Neuronal stem cell (in vitro differentiated cells): ENCODE data around the gene CEP128.

ENCODE experiments used
- DNase-seq: peaks from one replicate; pipeline ENCODE4 v3.0.0-alpha.2; 2013; ENCODE audit warnings: low spot score
- H2AFZ ChIP-seq: one replicate; pipeline ENCODE4 v1.6.1; 2013; ENCODE audit warnings: mild to moderate bottlenecking, low read length, inconsistent platforms
- H2AK5ac ChIP-seq: 2 replicates; pipeline ENCODE4 v1.6.1; 2013; ENCODE audit warnings: low read depth, mild to moderate bottlenecking, inconsistent platforms, low read length, moderate library complexity, mixed read lengths
- H2BK120ac ChIP-seq: 2 replicates; pipeline ENCODE4 v1.6.1; 2013; ENCODE audit warnings: low read depth, mild to moderate bottlenecking, inconsistent platforms, low read length, moderate library complexity, mixed read lengths
- H2BK12ac ChIP-seq: one replicate; pipeline ENCODE4 v1.6.1; 2013; ENCODE audit warnings: low read length, inconsistent platforms
- H2BK15ac ChIP-seq: 2 replicates; pipeline ENCODE4 v1.6.1; 2013; ENCODE audit warnings: mild to moderate bottlenecking, low read length, inconsistent platforms, mixed read lengths
- H2BK5ac ChIP-seq: one replicate; pipeline ENCODE4 v1.6.1; 2013; ENCODE audit warnings: inconsistent platforms, mild to moderate bottlenecking, low read length, moderate library complexity
- H3K14ac ChIP-seq: one replicate; pipeline ENCODE4 v1.6.1; 2013; ENCODE audit warnings: low read length, inconsistent platforms
- H3K18ac ChIP-seq: 2 replicates; pipeline ENCODE4 v1.6.1; 2013; ENCODE audit warnings: low read length, inconsistent platforms
- H3K23ac ChIP-seq: 2 replicates; pipeline ENCODE4 v1.6.1; 2013; ENCODE audit warnings: low read depth, mild to moderate bottlenecking, mixed read lengths, low read length, inconsistent platforms; ENCODE audit not compliant: poor library complexity
- H3K27ac ChIP-seq: replicated peaks from 3 replicates; pipeline ENCODE4 v1.5.1; 2013; ENCODE audit warnings: low read length, inconsistent platforms
- H3K27me3 ChIP-seq, 3 experiments: 2 replicates each; pipeline ENCODE4 v1.6.1; 2013; ENCODE audit warnings: low read length in 3 of 3, mild to moderate bottlenecking in 2 of 3, inconsistent platforms in 1 of 3, low read depth in 1 of 3, mixed read lengths in 1 of 3, moderate library complexity in 1 of 3; ENCODE audit not compliant: control insufficient read depth in 3 of 3, insufficient read depth in 3 of 3
- H3K36me3 ChIP-seq, 2 donors: replicated peaks in 1 of 2; 2 replicates each; pipeline ENCODE4 v1.6.1; 2013; ENCODE audit warnings: low read length in 2 of 2; ENCODE audit not compliant: control insufficient read depth in 2 of 2, insufficient read depth in 2 of 2
- H3K4ac ChIP-seq: 2 replicates; pipeline ENCODE4 v1.6.1; 2013; ENCODE audit warnings: inconsistent platforms, mild to moderate bottlenecking, low read length, moderate library complexity
- H3K4me1 ChIP-seq, 2 donors: 1 replicate in 1 of 2; 2 replicates in 1 of 2; pipeline ENCODE4 v1.6.1; 2013; ENCODE audit warnings: low read length in 2 of 2, low read depth in 1 of 2; ENCODE audit not compliant: control insufficient read depth in 2 of 2, insufficient read depth in 1 of 2
- H3K4me2 ChIP-seq: one replicate; pipeline ENCODE4 v1.6.1; 2013; ENCODE audit warnings: mild to moderate bottlenecking, low read length, inconsistent platforms; ENCODE audit not compliant: insufficient read depth, poor library complexity, severe bottlenecking
- H3K4me3 ChIP-seq, 2 donors: 2 replicates each; pipeline ENCODE4 v1.5.1; 2013; ENCODE audit warnings: low read length in 2 of 2, mild to moderate bottlenecking in 2 of 2, inconsistent platforms in 1 of 2, moderate library complexity in 1 of 2
- H3K79me1 ChIP-seq: one replicate; pipeline ENCODE4 v1.6.1; 2013; ENCODE audit warnings: low read depth, mild to moderate bottlenecking, inconsistent platforms, low read length, moderate library complexity
- H3K9ac ChIP-seq: one replicate; pipeline ENCODE4 v1.6.1; 2013; ENCODE audit warnings: mild to moderate bottlenecking, low read depth, low read length, inconsistent platforms; ENCODE audit not compliant: poor library complexity
- H3K9me3 ChIP-seq, 2 donors: replicated peaks in 1 of 2; 2 replicates each; pipeline versions ENCODE3 to v1.6.1; 2013; ENCODE audit warnings: low read length in 2 of 2, mild to moderate bottlenecking in 2 of 2, inconsistent platforms in 1 of 2, low read depth in 1 of 2, mixed read lengths in 1 of 2, moderate library complexity in 1 of 2; ENCODE audit not compliant: control insufficient read depth in 2 of 2, insufficient read depth in 1 of 2
- H4K8ac ChIP-seq: one replicate; pipeline ENCODE4 v1.6.1; 2013; ENCODE audit warnings: low read depth, mild to moderate bottlenecking, inconsistent platforms, low read length, moderate library complexity
- H4K91ac ChIP-seq: one replicate; pipeline ENCODE4 v1.6.1; 2013; ENCODE audit warnings: low read length, low read depth, mild to moderate bottlenecking, inconsistent platforms; ENCODE audit not compliant: poor library complexity
- WGBS, 2 donors: extraction: QIAGEN DNeasy Blood & Tissue Kit; methylation state at CpG; one replicate each; pipeline ENCODE4 v1.1.7; 2013; ENCODE audit warnings: missing lambda C conversion rate in 2 of 2, mixed read lengths in 1 of 2; ENCODE audit not compliant: insufficient read length in 2 of 2, insufficient replicate concordance in 1 of 2; ENCODE audit errors: extremely low coverage in 2 of 2; 5-methylcytosine and 5-hydroxymethylcytosine counted together

The CEP128 gene

GRCh38 chr14:80564051-80564450, 377.5 kb downstream of the CEP128 start:
- Histone ChIP-seq H3K79me1 (no peaks in the 10 kb centered on the region), H3K18ac (no peak overlapping the region), H3K27me3 (no peaks in the 10 kb centered on the region), H3K36me3 (no peaks in the 10 kb centered on the region), H3K9me3 (no peaks in the 10 kb centered on the region), H3K4me3 (no peak overlapping the region), H3K23ac (no peak overlapping the region), H2BK120ac (no peak overlapping the region), H2BK15ac (no peak overlapping the region), H4K91ac (no peak overlapping the region), H4K8ac (no peak overlapping the region), H3K9ac (no peak overlapping the region), H3K14ac (no peak overlapping the region), H3K4me2 (no peak overlapping the region), H2BK5ac (no peak overlapping the region), H2AK5ac (no peak overlapping the region), H2AFZ (no peak overlapping the region), H3K4me1 (no peaks in the 10 kb centered on the region), H3K4ac (no peak overlapping the region), H3K27ac (no peak overlapping the region), H2BK12ac (no peak overlapping the region)
- no peak for DNase-seq

DNA sequence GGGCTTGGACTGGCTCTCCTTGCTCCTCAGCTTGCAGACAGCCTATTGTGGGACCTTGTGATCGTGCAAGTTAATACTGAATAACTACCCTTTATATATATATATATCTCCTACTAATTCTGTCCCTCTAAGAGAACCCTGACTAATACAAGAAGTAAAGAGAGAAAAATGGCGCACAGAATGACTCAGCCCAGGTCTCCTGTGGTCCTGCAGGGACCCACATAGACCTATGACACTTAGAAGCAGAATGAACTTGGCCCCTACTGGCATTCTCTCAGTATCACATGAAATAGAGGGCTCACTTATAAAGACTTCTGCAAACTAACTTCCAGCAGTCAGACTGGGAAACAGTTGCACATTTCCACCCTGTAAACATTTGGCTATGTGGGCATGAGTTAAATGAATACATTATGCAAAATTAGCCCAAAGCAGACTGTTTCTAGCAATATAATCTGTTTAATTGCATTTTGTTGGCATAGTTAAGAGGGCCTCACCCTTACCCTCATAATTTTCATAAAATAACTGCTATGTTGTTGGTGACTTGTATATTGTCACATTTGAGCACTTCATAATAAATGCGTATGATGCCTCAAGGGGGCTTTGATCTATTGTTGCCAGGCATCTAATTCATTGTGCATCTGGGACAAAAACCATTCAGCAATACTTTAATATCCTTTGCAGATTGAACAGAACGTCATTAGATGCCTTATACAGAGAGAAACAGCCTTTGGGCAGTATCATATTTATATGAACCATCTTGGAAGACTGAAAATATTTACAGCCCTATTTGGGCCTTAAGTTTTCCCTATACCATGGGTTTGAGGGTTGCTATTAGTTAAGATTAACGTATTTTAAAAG, 380.5 kb downstream of the CEP128 start:
- H3K4me1 ChIP-seq, result no peaks in the 10 kb centered on the region
- H3K27ac ChIP-seq, result no peak overlapping the region
- DNase-seq, result no peak
- H3K14ac ChIP-seq, result no peak overlapping the region
- H3K4me2 ChIP-seq, result no peak overlapping the region
- WGBS, 2 donors, result no CpG with 5 or more reads among the region's 5 CpGs
- no peaks in the 10 kb centered on the region for H3K79me1 ChIP-seq
- no peak overlapping the region for H2AFZ ChIP-seq
- no peak overlapping the region for H3K4ac ChIP-seq
- H2AK5ac ChIP-seq, result no peak overlapping the region
- H2BK15ac ChIP-seq, result no peak overlapping the region
- H2BK12ac ChIP-seq, result no peak overlapping the region
- H3K27me3 ChIP-seq, result no peaks in the 10 kb centered on the region
- H3K9me3 ChIP-seq, result no peaks in the 10 kb centered on the region
- H2BK5ac ChIP-seq, result no peak overlapping the region
- H2BK120ac ChIP-seq, result no peak overlapping the region
- no peak overlapping the region for H3K18ac ChIP-seq
- H3K4me3 ChIP-seq, result no peak overlapping the region
- no peak overlapping the region for H3K23ac ChIP-seq
- H4K8ac ChIP-seq, result no peak overlapping the region
- H4K91ac ChIP-seq, result no peak overlapping the region
- H3K9ac ChIP-seq, result no peak overlapping the region
- H3K36me3 ChIP-seq, result no peaks in the 10 kb centered on the region

DNA sequence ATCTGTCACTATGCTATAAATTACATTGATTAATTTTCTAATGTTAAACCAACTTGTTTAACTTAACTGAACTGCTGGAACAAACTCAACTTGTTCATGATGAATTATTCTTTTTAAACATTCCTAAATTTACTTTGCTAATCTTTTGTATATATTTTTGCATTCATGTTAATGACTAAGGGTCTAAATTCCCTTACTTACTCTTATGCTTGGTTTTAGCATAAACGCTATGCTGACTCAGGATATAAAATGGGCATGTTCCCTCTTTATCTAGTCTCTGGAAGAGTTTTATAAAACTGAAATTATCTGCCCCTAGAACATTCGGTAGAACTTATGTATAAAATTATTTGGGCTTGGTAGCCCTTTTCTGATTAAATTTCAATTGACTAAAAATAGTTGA, 387.4 kb downstream of the CEP128 start:
- Histone ChIP-seq H3K14ac (no peak overlapping the region), H4K8ac (no peak overlapping the region), H3K4ac (no peak overlapping the region), H3K27ac (no peak overlapping the region), H3K23ac (no peak overlapping the region), H2AK5ac (no peak overlapping the region), H3K27me3 (no peaks in the 10 kb centered on the region), H3K4me3 (no peak overlapping the region), H2BK15ac (no peak overlapping the region), H3K18ac (no peak overlapping the region), H2AFZ (no peak overlapping the region), H3K9ac (no peak overlapping the region), H3K79me1 (no peaks in the 10 kb centered on the region), H3K4me2 (no peak overlapping the region), H3K4me1 (no peaks in the 10 kb centered on the region), H2BK5ac (no peak overlapping the region), H2BK120ac (no peak overlapping the region), H3K36me3 (no peaks in the 10 kb centered on the region), H2BK12ac (no peak overlapping the region), H3K9me3 (no peaks in the 10 kb centered on the region), H4K91ac (no peak overlapping the region)
- WGBS, 2 donors, result no CpG with 5 or more reads among the region's 2 CpGs
- no peak for DNase-seq

DNA sequence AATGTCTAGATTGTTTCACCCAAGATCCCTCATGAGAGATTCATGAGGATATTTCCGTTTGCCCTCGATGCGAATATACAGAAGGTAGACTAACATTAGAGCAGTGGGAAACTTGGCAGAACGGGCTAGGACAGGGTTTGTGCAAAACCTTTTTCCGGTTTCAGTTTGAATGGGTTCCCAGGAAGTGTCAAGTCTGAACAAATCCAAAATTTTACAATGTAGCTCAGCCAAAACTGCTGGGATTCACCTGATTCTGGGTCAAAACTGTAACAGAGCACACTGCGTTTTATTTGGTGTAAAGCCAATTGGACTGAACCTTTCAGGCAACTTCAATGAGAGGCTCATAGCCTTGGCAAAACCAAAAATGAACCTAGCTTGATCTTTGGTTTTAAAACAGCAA, 392.4 kb downstream of the CEP128 start:
- no peak overlapping the region for H4K8ac ChIP-seq
- no peaks in the 10 kb centered on the region for H3K4me1 ChIP-seq
- no peaks in the 10 kb centered on the region for H3K27me3 ChIP-seq
- H2BK120ac ChIP-seq, result no peak overlapping the region
- no peaks in the 10 kb centered on the region for H3K9me3 ChIP-seq
- no CpG with 5 or more reads among the region's 6 CpGs for WGBS, 2 donors
- no peak overlapping the region for H2AK5ac ChIP-seq
- H3K4me3 ChIP-seq, result no peak overlapping the region
- H2BK12ac ChIP-seq, result no peak overlapping the region
- no peak overlapping the region for H3K23ac ChIP-seq
- no peak overlapping the region for H3K9ac ChIP-seq
- no peak overlapping the region for H3K14ac ChIP-seq
- H3K4ac ChIP-seq, result no peak overlapping the region
- H3K4me2 ChIP-seq, result no peak overlapping the region
- H2AFZ ChIP-seq, result no peak overlapping the region
- H3K36me3 ChIP-seq, result no peaks in the 10 kb centered on the region
- H3K79me1 ChIP-seq, result no peaks in the 10 kb centered on the region
- no peak overlapping the region for H3K27ac ChIP-seq
- H2BK15ac ChIP-seq, result no peak overlapping the region
- no peak for DNase-seq
- no peak overlapping the region for H3K18ac ChIP-seq
- no peak overlapping the region for H4K91ac ChIP-seq
- no peak overlapping the region for H2BK5ac ChIP-seq
